AG09319 (cell line): ENCODE data around the gene STKLD1.

Experiments
- DNase-seq: peaks from one replicate; pipeline ENCODE4 v3.0.0-alpha.2; 2010; ENCODE audit warnings: low read depth; ENCODE audit errors: extremely low read depth
- CTCF ChIP-seq: IDR thresholded peaks from 2 replicates; pipeline ENCODE4 v1.5.1; 2011; ENCODE audit warnings: low read depth, mild to moderate bottlenecking, inconsistent platforms, low read length, moderate library complexity

STKLD1 gene

GRCh38 chr9:133357656-133358055, 18.5 kb upstream of the STKLD1 start:
- no peak for TF ChIP-seq CTCF
- DNase-seq: no peak

- peak; percentile 33 for TF ChIP-seq CTCF
- no peak for DNase-seq
Observed at GRCh38 chr9:133359399-133360175, 16.6 kb upstream of the STKLD1 start.

- TF ChIP-seq CTCF: no peak
- DNase-seq: no peak
Observed at GRCh38 chr9:133360400-133361393, 15.5 kb upstream of the STKLD1 start.

GRCh38 chr9:133361507-133362092, 14.6 kb upstream of the STKLD1 start:
- TF ChIP-seq CTCF: no peak
- DNase-seq: no peak

- DNase-seq: no peak
- TF ChIP-seq CTCF: no peak
Observed at GRCh38 chr9:133362359-133363044, 13.7 kb upstream of the STKLD1 start.

GRCh38 chr9:133366435-133366834, 9.7 kb upstream of the STKLD1 start:
- TF ChIP-seq CTCF: no peak
- DNase-seq: no peak
